ENCODE results near the gene CACNA1G. TPM values are rescaled to one million over a fixed set of nuclear protein-coding genes. Genes with fewer than 3 reads are reported as not detected.

Gene CACNA1G
- 0.06 to 0.09 TPM (median 0.07 TPM) in 3 replicates for polyA plus RNA-seq
- 0.04 TPM for polyA plus RNA-seq (2011; ENCODE audit: low read depth)
- 0.04 TPM in 2 replicates for polyA plus RNA-seq (2011; cell fraction: cytosol; rRNA removed)
- 0.19 and 0.35 TPM in 2 replicates for polyA plus RNA-seq (2011; cell fraction: nucleus; rRNA removed)
- 0.03 and 0.06 TPM in 2 replicates for polyA plus RNA-seq (2012; ENCODE audit: low replicate concordance)
- polyA minus RNA-seq = 0.03 to 0.43 TPM in 2 of 3 replicates, not detected in the other
- polyA minus RNA-seq (2011; cell fraction: cytosol; rRNA and poly(A)+ RNA removed) = not detected
- 0.21 and 0.23 TPM in 2 replicates for polyA minus RNA-seq (2011; cell fraction: nucleus; rRNA and poly(A)+ RNA removed)

DNA sequence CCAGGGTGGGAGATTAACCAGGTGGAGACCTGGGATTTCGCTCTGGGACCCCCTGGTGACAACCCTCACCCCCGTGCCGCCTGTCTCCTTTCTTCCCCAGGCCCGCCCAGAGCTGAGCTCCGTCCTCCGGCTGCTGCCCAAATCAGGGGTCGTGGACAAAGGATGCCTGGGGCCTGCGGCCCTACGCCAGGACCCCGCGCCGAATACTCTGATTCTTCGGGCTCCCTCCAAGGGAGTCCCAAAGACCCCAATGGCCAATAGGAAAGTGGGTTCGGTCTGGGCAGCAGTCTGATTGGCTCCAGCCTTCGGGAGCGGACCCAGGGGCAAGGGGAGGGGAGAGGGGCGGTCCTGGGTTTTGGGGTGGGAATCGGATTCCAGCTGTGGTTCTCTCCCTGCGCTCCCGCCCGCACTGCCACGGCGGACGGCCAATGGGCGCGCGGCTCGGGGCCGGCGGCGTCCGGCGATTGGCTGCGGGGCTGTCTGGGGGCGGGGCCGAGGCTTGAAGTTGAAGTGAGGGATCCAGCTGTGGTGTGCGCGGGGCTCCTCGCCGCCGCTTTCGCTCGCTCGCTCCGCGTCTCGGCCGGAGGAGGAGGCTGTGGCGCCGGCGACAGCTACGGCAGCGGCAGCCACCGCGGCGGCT is at the start of gene CACNA1G:
Gene CACNA1G (plus strand): TSS at position 531 of the 640 bp plus-strand sequence. CDS start 745 bp downstream, outside the sequence.
- Histone ChIP-seq H3K36me3 (ENCODE audit: control insufficient read depth in 2 of 2, extremely low read depth in 1 of 2, insufficient read depth in 2 of 2, low read length in 2 of 2) (peaks cover 0 to 8% of the 10 kb centered on the region in 2 experiments), H3K79me2 (ENCODE audit: control insufficient read depth, insufficient read depth, low read length) (no peaks in the 10 kb centered on the region), H3K27ac (ENCODE audit: control insufficient read depth, insufficient read depth, low read length) (no peak within 1 kb of the TSS), H3K9me1 (ENCODE audit: control insufficient read depth, extremely low read depth, insufficient read depth, low read length) (no peaks in the 10 kb centered on the region), H3K4me1 (ENCODE audit: control insufficient read depth, extremely low read depth, insufficient read depth, low read length) (peaks cover 13% of the 10 kb centered on the region), H2AFZ (ENCODE audit: control insufficient read depth, low read length) (peak within 1 kb of the TSS; percentile 23), H3K27me3 (ENCODE audit: control insufficient read depth, extremely low read depth, insufficient read depth, low read length) (peaks cover 61% of the 10 kb centered on the region), H3K9me3 (ENCODE audit: control insufficient read depth, low read depth, low read length) (no peaks in the 10 kb centered on the region), H3K9ac (ENCODE audit: control insufficient read depth, extremely low read depth, insufficient read depth, low read length) (no peak within 1 kb of the TSS), H3K4me2 (ENCODE audit: control insufficient read depth, extremely low read depth, insufficient read depth, low read depth, low read length) (peak within 1 kb of the TSS; percentile 76), H4K20me1 (ENCODE audit: control insufficient read depth, extremely low read depth, insufficient read depth, low read length) (peaks cover 2% of the 10 kb centered on the region), H3K4me3 (ENCODE audit: control insufficient read depth in 2 of 3, extremely low read depth in 1 of 3, insufficient read depth in 2 of 3, low read depth in 1 of 3, low read length in 3 of 3) (peak within 1 kb of the TSS; percentile 38 to 60 (median 47))
- FAIRE-seq (no peak), DNase-seq (ENCODE audit: low read depth, low spot score) (peak; percentile 38)
- dilution Hi-C loops (cut with MboI; ENCODE audit: extremely low pct_ligation_motif_present, low sequenced_read_pairs) = no loop called here
- no peak for TF ChIP-seq CTCF (optimal IDR thresholded peaks at IDR 0.05 in 1 of 3, IDR thresholded peaks at IDR 0.05 in 1 of 3, conservative IDR thresholded peaks at IDR 0.05 in 1 of 3; ENCODE audit: extremely low read depth in 1 of 3, insufficient read depth in 2 of 3, low read length in 3 of 3)

DNA sequence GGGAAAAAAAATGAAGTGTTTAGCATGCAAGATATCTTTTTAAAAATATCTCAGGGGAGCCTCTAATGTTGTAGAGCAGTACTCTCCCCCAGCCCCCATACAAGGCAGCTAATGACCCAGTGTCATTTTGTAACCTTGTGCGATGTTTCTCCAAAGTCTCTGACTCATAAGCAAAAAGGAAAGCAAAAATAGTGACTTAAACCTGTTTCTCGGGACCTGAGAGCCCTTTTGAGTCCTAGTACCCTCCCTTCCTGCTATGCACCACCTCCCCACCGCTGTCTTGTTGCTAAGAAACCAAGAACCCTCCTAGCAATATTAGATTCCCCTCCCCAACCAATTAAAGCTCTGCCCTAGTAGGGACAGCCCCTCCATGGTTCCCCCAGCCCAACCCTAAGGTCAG is 49.5 kb upstream of the CACNA1G start:
- no peak for FAIRE-seq
- Histone ChIP-seq H3K36me3 (ENCODE audit: control insufficient read depth in 2 of 2, extremely low read depth in 1 of 2, insufficient read depth in 2 of 2, low read length in 2 of 2) (no peaks in the 10 kb centered on the region), H2AFZ (ENCODE audit: control insufficient read depth, low read length) (no peak overlapping the region), H3K79me2 (ENCODE audit: control insufficient read depth, insufficient read depth, low read length) (no peaks in the 10 kb centered on the region), H3K9ac (ENCODE audit: control insufficient read depth, extremely low read depth, insufficient read depth, low read length) (no peak overlapping the region), H3K4me2 (ENCODE audit: control insufficient read depth, extremely low read depth, insufficient read depth, low read depth, low read length) (peak overlapping the region; percentile 51), H3K9me3 (ENCODE audit: control insufficient read depth, low read depth, low read length) (no peaks in the 10 kb centered on the region), H3K4me3 (ENCODE audit: control insufficient read depth in 2 of 3, extremely low read depth in 1 of 3, insufficient read depth in 2 of 3, low read depth in 1 of 3, low read length in 3 of 3) (no peak overlapping the region), H3K27me3 (ENCODE audit: control insufficient read depth, extremely low read depth, insufficient read depth, low read length) (no peaks in the 10 kb centered on the region), H3K27ac (ENCODE audit: control insufficient read depth, insufficient read depth, low read length) (no peak overlapping the region), H3K4me1 (ENCODE audit: control insufficient read depth, extremely low read depth, insufficient read depth, low read length) (peaks cover 47% of the 10 kb centered on the region), H4K20me1 (ENCODE audit: control insufficient read depth, extremely low read depth, insufficient read depth, low read length) (no peaks in the 10 kb centered on the region), H3K9me1 (ENCODE audit: control insufficient read depth, extremely low read depth, insufficient read depth, low read length) (no peaks in the 10 kb centered on the region)
- no peak for TF ChIP-seq CTCF (optimal IDR thresholded peaks at IDR 0.05 in 1 of 3, IDR thresholded peaks at IDR 0.05 in 1 of 3, conservative IDR thresholded peaks at IDR 0.05 in 1 of 3; ENCODE audit: extremely low read depth in 1 of 3, insufficient read depth in 2 of 3, low read length in 3 of 3)
- TF ChIP-seq EZH2 (IDR thresholded peaks at IDR 0.05; ENCODE audit: low read length) = no peak
- no peak for DNase-seq (ENCODE audit: low read depth, low spot score)
- dilution Hi-C loops (cut with MboI; ENCODE audit: extremely low pct_ligation_motif_present, low sequenced_read_pairs) = no loop called here
